H9 (cell line): Measurements from ENCODE around the gene SLC25A39. TPM values are rescaled to one million over a fixed set of nuclear protein-coding genes. Genes with fewer than 3 reads are reported as not detected.

ENCODE experiments used
- DNase-seq: peaks from one replicate; pipeline ENCODE4 v3.0.0-alpha.2; 2017
- H2AFZ ChIP-seq: one replicate; pipeline ENCODE4 v1.6.1; 2013; ENCODE audit warnings: mild to moderate bottlenecking, low read length, control low read depth, moderate library complexity
- H2AK5ac ChIP-seq: 2 replicates; pipeline ENCODE4 v1.6.1; 2013; ENCODE audit warnings: low read length, control low read depth, mixed read lengths; ENCODE audit not compliant: insufficient read length
- H2BK120ac ChIP-seq: one replicate; pipeline ENCODE4 v1.6.1; 2013; ENCODE audit warnings: low read depth, mild to moderate bottlenecking, low read length, control low read depth, inconsistent platforms; ENCODE audit not compliant: poor library complexity, severe bottlenecking
- H2BK12ac ChIP-seq: 2 replicates; pipeline ENCODE4 v1.6.1; 2013; ENCODE audit warnings: low read length, control low read depth, mixed read lengths, low read depth; ENCODE audit not compliant: insufficient read length
- H2BK15ac ChIP-seq: 2 replicates; pipeline ENCODE4 v1.6.1; 2013; ENCODE audit warnings: low read depth, low read length, control low read depth
- H2BK20ac ChIP-seq: one replicate; pipeline ENCODE4 v1.6.1; 2013; ENCODE audit warnings: low read depth, mild to moderate bottlenecking, low read length, control low read depth, inconsistent platforms; ENCODE audit not compliant: poor library complexity, severe bottlenecking
- H2BK5ac ChIP-seq: 2 replicates; pipeline ENCODE4 v1.6.1; 2013; ENCODE audit warnings: low read length, control low read depth, mixed read lengths; ENCODE audit not compliant: insufficient read length
- H3K14ac ChIP-seq: 2 replicates; pipeline ENCODE4 v1.6.1; 2013; ENCODE audit warnings: low read length, control low read depth; ENCODE audit not compliant: insufficient read depth
- H3K18ac ChIP-seq: 2 replicates; pipeline ENCODE4 v1.6.1; 2013; ENCODE audit warnings: low read depth, mild to moderate bottlenecking, mixed read lengths, low read length, control low read depth; ENCODE audit not compliant: insufficient read length
- H3K23ac ChIP-seq: 2 replicates; pipeline ENCODE4 v1.6.1; 2013; ENCODE audit warnings: low read length, control low read depth, mixed read lengths, low read depth; ENCODE audit not compliant: insufficient read length
- H3K23me2 ChIP-seq: 2 replicates; pipeline ENCODE4 v1.6.1; 2013; ENCODE audit warnings: low read depth, mild to moderate bottlenecking, mixed read lengths, low read length, control low read depth; ENCODE audit not compliant: insufficient read length, poor library complexity, severe bottlenecking
- H3K27ac ChIP-seq: 2 replicates; pipeline ENCODE4 v1.5.1; 2013; ENCODE audit warnings: low read length, control low read depth, mixed read lengths, low read depth; ENCODE audit not compliant: insufficient read length
- H3K27me3 ChIP-seq: 2 replicates; pipeline ENCODE4 v1.6.1; 2013; ENCODE audit warnings: low read length, control low read depth, inconsistent platforms; ENCODE audit not compliant: insufficient read depth
- H3K4ac ChIP-seq: 2 replicates; pipeline ENCODE4 v1.6.1; 2013; ENCODE audit warnings: low read depth, mild to moderate bottlenecking, control low read depth, inconsistent platforms, low read length, moderate library complexity
- H3K4me1 ChIP-seq: 2 replicates; pipeline ENCODE4 v1.6.1; 2013; ENCODE audit warnings: low read length, control low read depth, inconsistent platforms; ENCODE audit not compliant: insufficient read depth
- H3K4me2 ChIP-seq: 2 replicates; pipeline ENCODE4 v1.6.1; 2013; ENCODE audit warnings: low read length, control low read depth, mixed read lengths; ENCODE audit not compliant: insufficient read length, insufficient read depth
- H3K56ac ChIP-seq: 2 replicates; pipeline ENCODE4 v1.6.1; 2013; ENCODE audit warnings: low read depth, mild to moderate bottlenecking, mixed read lengths, low read length, control low read depth; ENCODE audit not compliant: insufficient read length
- H3K79me1 ChIP-seq: 2 replicates; pipeline ENCODE4 v1.6.1; 2013; ENCODE audit warnings: low read depth, mild to moderate bottlenecking, moderate library complexity, low read length, control low read depth, inconsistent platforms; ENCODE audit not compliant: insufficient read depth, poor library complexity, severe bottlenecking
- H3K79me2 ChIP-seq: 2 replicates; pipeline ENCODE4 v1.6.1; 2013; ENCODE audit warnings: low read length, control low read depth, inconsistent platforms; ENCODE audit not compliant: insufficient read depth
- H3K9ac ChIP-seq: 2 replicates; pipeline ENCODE4 v1.6.1; 2013; ENCODE audit warnings: low read length, control low read depth, mixed read lengths; ENCODE audit not compliant: insufficient read length; ENCODE audit errors: extremely low read depth
- H3K9me3 ChIP-seq: one replicate; pipeline ENCODE4 v1.6.1; 2013; ENCODE audit warnings: low read depth, low read length, inconsistent platforms; ENCODE audit not compliant: control insufficient read depth
- H3T11ph ChIP-seq: one replicate; pipeline ENCODE4 v1.6.1; 2013; ENCODE audit warnings: mild to moderate bottlenecking, low read length, control low read depth, inconsistent platforms
- H4K20me1 ChIP-seq: one replicate; pipeline ENCODE4 v1.6.1; 2013; ENCODE audit not compliant: control insufficient read depth, insufficient read length, insufficient read depth
- H4K5ac ChIP-seq: 2 replicates; pipeline ENCODE4 v1.6.1; 2013; ENCODE audit warnings: low read depth, mild to moderate bottlenecking, mixed read lengths, low read length, control low read depth; ENCODE audit not compliant: insufficient read length
- H4K8ac ChIP-seq: replicated peaks from 2 replicates; pipeline ENCODE4 v1.6.1; 2013; ENCODE audit warnings: low read length, control low read depth, mixed read lengths, low read depth; ENCODE audit not compliant: insufficient read length
- H4K91ac ChIP-seq: 2 replicates; pipeline ENCODE4 v1.6.1; 2013; ENCODE audit warnings: low read depth, mild to moderate bottlenecking, moderate library complexity, mixed read lengths, low read length, control low read depth; ENCODE audit not compliant: insufficient read length
- H3K27ac Mint-ChIP-seq, 3 experiments: 2 replicates in 2 of 3; 3 replicates in 1 of 3; pipeline ENCODE4 v1.8.0; 2020 to 2021; ENCODE audit warnings: mixed read lengths in 3 of 3, mild to moderate bottlenecking in 1 of 3, moderate library complexity in 1 of 3
- H3K27me3 Mint-ChIP-seq: 2 replicates; pipeline ENCODE4 v1.8.0; 2021; ENCODE audit warnings: low read depth, mild to moderate bottlenecking, moderate library complexity, mixed read lengths
- H3K36me3 Mint-ChIP-seq, 3 experiments: 2 replicates in 2 of 3; 3 replicates in 1 of 3; pipeline ENCODE4 v1.8.0; 2020 to 2021; ENCODE audit warnings: low read depth in 3 of 3, mixed read lengths in 3 of 3; ENCODE audit not compliant: insufficient read depth in 1 of 3
- H3K4me1 Mint-ChIP-seq, 2 experiments: 2 replicates each; pipeline ENCODE4 v1.8.0; 2020; ENCODE audit warnings: mixed read lengths in 2 of 2
- H3K4me3 Mint-ChIP-seq, 2 experiments: 2 replicates in 1 of 2; 3 replicates in 1 of 2; pipeline ENCODE4 v1.8.0; 2020 to 2021; ENCODE audit warnings: mild to moderate bottlenecking in 2 of 2, mixed read lengths in 2 of 2, moderate library complexity in 1 of 2
- H3K9me3 Mint-ChIP-seq, 2 experiments: 2 replicates in 1 of 2; 3 replicates in 1 of 2; pipeline ENCODE4 v1.8.0; 2020; ENCODE audit warnings: mild to moderate bottlenecking in 2 of 2, mixed read lengths in 2 of 2, moderate library complexity in 1 of 2
- WGBS: extraction: QIAGEN DNeasy Blood & Tissue Kit; methylation state at CpG from one replicate; pipeline ENCODE4 v1.1.7; 2013; ENCODE audit warnings: missing lambda C conversion rate, low lambda C conversion rate, mixed read lengths; ENCODE audit not compliant: insufficient read length; ENCODE audit errors: extremely low coverage; 5-methylcytosine and 5-hydroxymethylcytosine counted together
- total RNA-seq: library from RNA; stranded (reverse); gene quantifications from 2 replicates; pipeline ENCODE4 v1.2.1, GENCODE V29; 2021
- TF ChIP-seq, protein P1 (sequence below): fragments of 200-600 bp; sonication (generic); conservative IDR thresholded peaks from 3 replicates; pipeline ENCODE4 v1.8.0; 2021; ENCODE audit warnings: antibody characterized with exemption, mild to moderate bottlenecking

SLC25A39 gene
- total RNA-seq, 1 experiment from 2014 or later = 227 TPM

DNA sequence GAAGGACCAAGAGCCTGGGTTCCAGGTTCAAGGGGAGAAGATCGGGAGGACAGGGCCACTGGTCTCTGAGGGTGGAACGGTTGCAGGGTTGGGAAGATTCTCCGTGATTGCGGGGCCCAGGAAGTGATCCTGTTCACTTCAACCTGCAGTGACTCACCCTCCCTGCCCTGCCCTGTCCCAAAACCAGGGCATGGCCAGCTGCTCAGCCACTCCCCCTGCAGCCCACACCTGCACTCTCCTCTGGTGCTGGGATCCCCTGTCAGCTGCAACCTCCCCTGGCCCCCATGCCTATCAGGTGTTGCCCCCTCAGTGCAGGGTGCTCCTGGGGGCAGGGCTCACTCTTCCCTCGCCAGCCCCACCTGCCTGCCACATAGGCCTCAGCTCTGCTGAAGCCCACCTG is 15.2 kb downstream of the SLC25A39 start:
- peaks cover 34% of the 10 kb centered on the region for H3K27me3 Mint-ChIP-seq
- H3K27ac Mint-ChIP-seq = no peak overlapping the region
- H3K4ac ChIP-seq = no peak overlapping the region
- H2BK120ac ChIP-seq = no peak overlapping the region
- H3K27me3 ChIP-seq = peaks cover 5% of the 10 kb centered on the region; the same call in 1 of the 2 replicates
- H3K9me3 ChIP-seq = no peaks in the 10 kb centered on the region
- no CpG with 5 or more reads among the region's 5 CpGs for WGBS
- no peak overlapping the region for H4K5ac ChIP-seq
- no peak overlapping the region for H3K27ac ChIP-seq
- no peak overlapping the region for H2AFZ ChIP-seq
- no peak overlapping the region for H3K23ac ChIP-seq
- no peak overlapping the region for H3K9ac ChIP-seq
- H2AK5ac ChIP-seq = no peak overlapping the region
- H3K14ac ChIP-seq = no peak overlapping the region
- H3K79me2 ChIP-seq = no peaks in the 10 kb centered on the region
- no peak overlapping the region for H3K18ac ChIP-seq
- H3K23me2 ChIP-seq = peaks cover 9% of the 10 kb centered on the region
- no peaks in the 10 kb centered on the region for H3K79me1 ChIP-seq
- H2BK15ac ChIP-seq = no peak overlapping the region
- DNase-seq = peak; percentile 69
- H4K91ac ChIP-seq = no peak overlapping the region
- no peaks in the 10 kb centered on the region for H4K20me1 ChIP-seq
- peak overlapping the region; percentile 50 to 81 for H3K4me3 Mint-ChIP-seq
- H3K4me1 ChIP-seq = peaks cover 7% of the 10 kb centered on the region; the same call in 1 of the 2 replicates
- H2BK5ac ChIP-seq = no peak overlapping the region
- H3T11ph ChIP-seq = no peak overlapping the region
- TF ChIP-seq, protein P1, sequence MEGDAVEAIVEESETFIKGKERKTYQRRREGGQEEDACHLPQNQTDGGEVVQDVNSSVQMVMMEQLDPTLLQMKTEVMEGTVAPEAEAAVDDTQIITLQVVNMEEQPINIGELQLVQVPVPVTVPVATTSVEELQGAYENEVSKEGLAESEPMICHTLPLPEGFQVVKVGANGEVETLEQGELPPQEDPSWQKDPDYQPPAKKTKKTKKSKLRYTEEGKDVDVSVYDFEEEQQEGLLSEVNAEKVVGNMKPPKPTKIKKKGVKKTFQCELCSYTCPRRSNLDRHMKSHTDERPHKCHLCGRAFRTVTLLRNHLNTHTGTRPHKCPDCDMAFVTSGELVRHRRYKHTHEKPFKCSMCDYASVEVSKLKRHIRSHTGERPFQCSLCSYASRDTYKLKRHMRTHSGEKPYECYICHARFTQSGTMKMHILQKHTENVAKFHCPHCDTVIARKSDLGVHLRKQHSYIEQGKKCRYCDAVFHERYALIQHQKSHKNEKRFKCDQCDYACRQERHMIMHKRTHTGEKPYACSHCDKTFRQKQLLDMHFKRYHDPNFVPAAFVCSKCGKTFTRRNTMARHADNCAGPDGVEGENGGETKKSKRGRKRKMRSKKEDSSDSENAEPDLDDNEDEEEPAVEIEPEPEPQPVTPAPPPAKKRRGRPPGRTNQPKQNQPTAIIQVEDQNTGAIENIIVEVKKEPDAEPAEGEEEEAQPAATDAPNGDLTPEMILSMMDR = 0 out of 3 replicates have a peak, but pooled peaks have one; percentile 18
- peak overlapping the region; percentile 65 for H3K4me2 ChIP-seq
- peaks cover 34 to 49% of the 10 kb centered on the region in 2 experiments for H3K4me1 Mint-ChIP-seq
- no peaks in the 10 kb centered on the region for H3K9me3 Mint-ChIP-seq
- H3K36me3 Mint-ChIP-seq = 0 out of 7 replicates have a peak, but pooled peaks cover 0 to 2% (median 0%) of the 10 kb centered on the region in 3 experiments
- H2BK20ac ChIP-seq = no peak overlapping the region
- H2BK12ac ChIP-seq = no peak overlapping the region
- H3K56ac ChIP-seq = no peak overlapping the region
- no peak overlapping the region for H4K8ac ChIP-seq
